ENCODE results near the gene B3GALNT2. TPM values are rescaled to one million over a fixed set of nuclear protein-coding genes. Genes with fewer than 3 reads are reported as not detected.
A peak's percentile ranks its signal among the peaks of the same experiment; 100 is the strongest.

The B3GALNT2 gene
- polyA plus RNA-seq, 3 donors, result 8.9 to 11.8 (median 10.4) TPM

GRCh38 chr1:235434001-235434400 lies 70.3 kb downstream of the B3GALNT2 start:
- H3K27ac Mint-ChIP-seq, result peak overlapping the region in 1 of 7 donors; percentile 14
- no peaks in the 10 kb centered on the region for H3K9me3 ChIP-seq (replicated peaks in 1 of 2; ENCODE audit: control insufficient read depth in 1 of 2, insufficient read depth in 1 of 2, low read length in 2 of 2)

GRCh38 chr1:235430991-235431390 lies 73.3 kb downstream of the B3GALNT2 start:
- H3K9ac ChIP-seq (ENCODE audit: insufficient read depth, low read length, poor library complexity, severe bottlenecking), result no peak overlapping the region
- peaks cover 27 to 48% of the 10 kb centered on the region in 2 donors for H3K36me3 ChIP-seq (replicated peaks in 1 of 2; ENCODE audit: control insufficient read depth in 1 of 2, insufficient read depth in 2 of 2, low read length in 2 of 2)
- no peak overlapping the region for H3K27ac ChIP-seq (ENCODE audit: low read depth in 1 of 2, low read length in 2 of 2)
- no peak overlapping the region for H3K4me3 Mint-ChIP-seq
- no peaks in the 10 kb centered on the region for H4K20me1 ChIP-seq (ENCODE audit: insufficient read depth, low read length)
- no peak overlapping the region for H3K4me3 ChIP-seq (replicated peaks in 1 of 3; ENCODE audit: low read depth in 2 of 3, low read length in 3 of 3)
- H3K4me2 ChIP-seq (replicated peaks; ENCODE audit: extremely low read depth, low read length, poor library complexity, severe bottlenecking), result no peak overlapping the region
- H3K4me1 ChIP-seq (ENCODE audit: control insufficient read depth in 1 of 2, insufficient read depth in 2 of 2, low read length in 2 of 2), result no peaks in the 10 kb centered on the region
- 100% methylated on average over 4 of the region's 6 CpGs for WGBS (ENCODE audit: insufficient coverage)
- H2AFZ ChIP-seq (ENCODE audit: insufficient read depth, low read depth, low read length, poor library complexity, severe bottlenecking), result no peak overlapping the region
- TF ChIP-seq CTCF (IDR thresholded peaks at IDR 0.05), result no peak
- H3K27ac Mint-ChIP-seq, result no peak overlapping the region
- no peaks in the 10 kb centered on the region for H3K79me2 ChIP-seq (ENCODE audit: insufficient read depth, low read length)
- H3K36me3 Mint-ChIP-seq, result peaks cover 43 to 66% of the 10 kb centered on the region in 2 donors
- H3K27me3 Mint-ChIP-seq (ENCODE audit: low read depth in 3 of 3), result peaks cover 0 to 2% (median 0%) of the 10 kb centered on the region in 3 donors
- no peaks in the 10 kb centered on the region for H3K9me3 Mint-ChIP-seq
- no peak for DNase-seq
- intact Hi-C loops (cut with micrococcal nuclease), result no loop called here
- no peaks in the 10 kb centered on the region for H3K9me3 ChIP-seq (replicated peaks in 1 of 2; ENCODE audit: control insufficient read depth in 1 of 2, insufficient read depth in 1 of 2, low read length in 2 of 2)
- H3K4me1 Mint-ChIP-seq, result no peaks in the 10 kb centered on the region
- no peaks in the 10 kb centered on the region for H3K27me3 ChIP-seq (ENCODE audit: control insufficient read depth in 2 of 2, insufficient read depth in 2 of 2, low read length in 2 of 2)

More at GRCh38 chr1:235434001-235434400, 70.3 kb downstream of the B3GALNT2 start:
- no peak overlapping the region for H3K4me2 ChIP-seq (replicated peaks; ENCODE audit: extremely low read depth, low read length, poor library complexity, severe bottlenecking)
- WGBS (ENCODE audit: insufficient coverage), result 97% methylated on average over 7 of the region's 8 CpGs
- no peak for TF ChIP-seq CTCF (IDR thresholded peaks at IDR 0.05)
- H3K27me3 Mint-ChIP-seq (ENCODE audit: low read depth in 3 of 3), result peaks cover 0 to 2% (median 0%) of the 10 kb centered on the region in 3 donors
- no peaks in the 10 kb centered on the region for H3K9me3 Mint-ChIP-seq
- H3K4me3 ChIP-seq (replicated peaks in 1 of 3; ENCODE audit: low read depth in 2 of 3, low read length in 3 of 3), result no peak overlapping the region
- H3K27ac ChIP-seq (ENCODE audit: low read depth in 1 of 2, low read length in 2 of 2), result no peak overlapping the region
- H3K27me3 ChIP-seq (ENCODE audit: control insufficient read depth in 2 of 2, insufficient read depth in 2 of 2, low read length in 2 of 2), result no peaks in the 10 kb centered on the region
- peaks cover 55 to 68% of the 10 kb centered on the region in 2 donors for H3K36me3 ChIP-seq (replicated peaks in 1 of 2; ENCODE audit: control insufficient read depth in 1 of 2, insufficient read depth in 2 of 2, low read length in 2 of 2)
- no peak overlapping the region for H3K9ac ChIP-seq (ENCODE audit: insufficient read depth, low read length, poor library complexity, severe bottlenecking)
- no peaks in the 10 kb centered on the region for H3K4me1 Mint-ChIP-seq
- no peaks in the 10 kb centered on the region for H3K4me1 ChIP-seq (ENCODE audit: control insufficient read depth in 1 of 2, insufficient read depth in 2 of 2, low read length in 2 of 2)
- intact Hi-C loops (cut with micrococcal nuclease), result no loop called here
- no peaks in the 10 kb centered on the region for H4K20me1 ChIP-seq (ENCODE audit: insufficient read depth, low read length)
- H2AFZ ChIP-seq (ENCODE audit: insufficient read depth, low read depth, low read length, poor library complexity, severe bottlenecking), result no peak overlapping the region
- no peak overlapping the region for H3K4me3 Mint-ChIP-seq
- H3K79me2 ChIP-seq (ENCODE audit: insufficient read depth, low read length), result no peaks in the 10 kb centered on the region
- H3K36me3 Mint-ChIP-seq, result peaks cover 52 to 80% of the 10 kb centered on the region in 2 donors
- DNase-seq, result no peak

Data from CD14-positive monocyte (primary cell).